Bone marrow (tissue), 2 donors: Measurements from ENCODE around the gene PPP1R14B.
"Not testable (repeated sequence)": the region's sequence is repeated elsewhere in the genome, so short reads cannot be mapped to it uniquely, and the experiment has no call there.

ENCODE experiments used
- DNase-seq, 2 donors: peaks; one replicate each; lab custom pipeline; 2025; lab: John Stamatoyannopoulos, UW

The PPP1R14B gene

GRCh38 chr11:64260147-64260708, 13.5 kb upstream of the PPP1R14B start:
- DNase-seq: no peak

DNA sequence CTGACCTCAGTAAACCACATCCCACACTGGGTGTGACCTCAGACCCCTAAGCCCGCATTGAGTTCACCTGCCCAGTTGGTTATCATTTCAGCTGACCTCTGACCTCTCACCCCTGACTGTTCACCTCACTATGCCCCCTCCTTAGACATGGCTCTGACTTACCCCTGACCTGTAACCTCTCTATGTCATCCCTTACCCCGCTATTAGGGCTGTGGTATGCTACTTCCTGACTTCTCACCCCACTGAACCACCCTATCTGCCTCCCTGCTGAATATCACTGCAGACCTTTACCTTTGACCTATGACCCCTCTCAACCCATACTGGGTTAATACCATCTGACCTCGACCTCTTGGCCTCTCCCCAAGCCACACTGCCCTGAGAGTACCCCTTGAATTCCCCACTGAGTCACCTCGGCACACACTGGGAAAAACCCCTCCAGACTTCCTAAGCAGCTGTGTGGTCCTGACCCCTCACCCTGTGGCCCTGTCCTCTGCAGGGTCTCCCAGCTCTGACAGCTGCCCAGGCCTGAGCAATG, 12.9 kb upstream of the PPP1R14B start:
- no peak for DNase-seq

- DNase-seq: no peak
These were observed 12.3 kb upstream of the PPP1R14B start for GRCh38 chr11:64258946-64259532.

DNA sequence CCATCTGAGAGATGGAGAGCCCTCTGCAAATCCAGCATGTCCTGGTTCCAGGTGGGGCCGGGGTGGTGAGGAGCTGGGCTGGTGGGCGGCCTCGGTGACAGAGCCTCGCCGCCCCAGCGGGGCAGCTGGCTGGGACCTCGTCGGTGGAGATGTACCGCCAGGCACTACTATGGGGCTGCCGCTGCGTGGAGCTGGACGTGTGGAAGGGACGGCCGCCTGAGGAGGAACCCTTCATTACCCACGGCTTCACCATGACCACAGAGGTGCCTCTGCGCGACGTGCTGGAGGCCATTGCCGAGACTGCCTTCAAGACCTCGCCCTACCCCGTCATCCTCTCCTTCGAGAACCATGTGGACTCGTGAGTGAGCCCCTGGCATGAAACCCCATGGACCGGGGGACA, 11.6 kb upstream of the PPP1R14B start:
- DNase-seq: no peak

GRCh38 chr11:64256300-64256699, 9.6 kb upstream of the PPP1R14B start:
- DNase-seq: no peak

- DNase-seq: no peak
These were observed 8.7 kb upstream of the PPP1R14B start for GRCh38 chr11:64255135-64256128.

- DNase-seq: no peak
These were observed 7.6 kb upstream of the PPP1R14B start for GRCh38 chr11:64254326-64254725.

GRCh38 chr11:64253481-64253880, 6.7 kb upstream of the PPP1R14B start:
- DNase-seq: no peak

GRCh38 chr11:64253043-64253442, 6.3 kb upstream of the PPP1R14B start:
- DNase-seq: no peak

GRCh38 chr11:64252003-64252872, 5.5 kb upstream of the PPP1R14B start:
- no peak for DNase-seq

GRCh38 chr11:64251753-64252002, 4.9 kb upstream of the PPP1R14B start:
- no peak for DNase-seq

DNA sequence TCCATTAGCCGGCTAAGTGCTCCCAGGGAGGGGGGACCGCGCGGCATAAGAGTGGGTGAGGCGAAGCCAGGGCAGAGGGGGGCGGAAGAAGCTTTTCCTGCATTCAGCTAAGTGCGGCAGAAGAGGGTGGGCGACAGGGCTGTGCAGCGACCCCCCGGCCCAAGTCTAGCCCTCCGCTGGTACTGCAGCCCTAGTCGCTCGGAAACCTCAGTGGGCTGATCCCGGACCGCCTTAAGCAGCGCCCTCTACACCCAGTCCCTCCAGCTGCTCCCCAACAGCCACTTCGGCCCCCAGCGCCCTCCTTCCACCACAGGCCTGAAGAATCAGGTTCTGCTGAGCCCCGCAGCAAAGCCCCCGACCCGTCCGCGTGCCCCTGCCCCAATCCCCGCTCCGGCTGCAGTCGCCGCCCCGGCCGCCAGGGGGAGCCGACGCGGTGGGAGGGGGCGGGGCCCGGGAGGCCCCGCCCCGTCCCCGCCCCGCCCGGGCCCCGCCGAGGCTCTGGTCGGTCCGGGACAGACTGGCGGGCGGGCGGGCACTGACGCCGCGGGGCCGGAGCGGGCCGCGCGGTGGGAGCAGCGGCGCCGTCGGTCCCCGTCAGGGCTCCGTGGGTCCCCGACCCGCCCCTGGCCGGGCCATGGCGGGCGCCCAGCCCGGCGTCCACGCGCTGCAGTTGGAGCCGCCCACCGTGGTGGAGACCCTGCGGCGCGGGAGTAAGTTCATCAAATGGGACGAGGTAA, 4.4 kb upstream of the PPP1R14B start, which contains the start of gene PLCB3:
PLCB3 (plus strand) TSS at position 515 of the 737 bp plus-strand sequence; CDS start at position 635, 120 bp downstream.
- peak in 1 of 2 donors; percentile 53 for DNase-seq

GRCh38 chr11:64250415-64251015, 3.8 kb upstream of the PPP1R14B start:
- no peak for DNase-seq

- no peak for DNase-seq
These were observed 3.0 kb upstream of the PPP1R14B start for GRCh38 chr11:64249563-64250414.

- no peak for DNase-seq
These were observed 2.3 kb upstream of the PPP1R14B start for GRCh38 chr11:64249038-64249437.

DNA sequence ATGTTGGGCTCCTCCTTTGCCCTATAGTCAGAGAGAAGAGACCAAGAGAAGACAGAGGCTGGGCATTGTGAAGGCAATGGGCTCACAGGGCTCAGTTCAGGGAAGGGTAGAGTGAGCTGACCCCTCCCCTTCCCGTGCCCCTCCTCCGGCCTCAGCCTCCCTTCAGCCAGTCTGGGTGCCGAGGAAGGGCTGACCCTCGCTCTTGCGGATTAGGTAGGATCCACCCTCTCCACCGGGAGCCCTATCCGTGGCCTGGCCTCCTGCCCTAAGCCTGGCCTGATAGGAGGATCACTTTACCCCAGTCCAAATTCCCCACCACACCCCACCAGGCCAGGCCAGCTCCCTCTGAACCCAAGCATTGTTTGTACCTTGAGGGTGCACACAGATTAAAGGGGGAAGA, 1.8 kb upstream of the PPP1R14B start:
- no peak for DNase-seq

DNA sequence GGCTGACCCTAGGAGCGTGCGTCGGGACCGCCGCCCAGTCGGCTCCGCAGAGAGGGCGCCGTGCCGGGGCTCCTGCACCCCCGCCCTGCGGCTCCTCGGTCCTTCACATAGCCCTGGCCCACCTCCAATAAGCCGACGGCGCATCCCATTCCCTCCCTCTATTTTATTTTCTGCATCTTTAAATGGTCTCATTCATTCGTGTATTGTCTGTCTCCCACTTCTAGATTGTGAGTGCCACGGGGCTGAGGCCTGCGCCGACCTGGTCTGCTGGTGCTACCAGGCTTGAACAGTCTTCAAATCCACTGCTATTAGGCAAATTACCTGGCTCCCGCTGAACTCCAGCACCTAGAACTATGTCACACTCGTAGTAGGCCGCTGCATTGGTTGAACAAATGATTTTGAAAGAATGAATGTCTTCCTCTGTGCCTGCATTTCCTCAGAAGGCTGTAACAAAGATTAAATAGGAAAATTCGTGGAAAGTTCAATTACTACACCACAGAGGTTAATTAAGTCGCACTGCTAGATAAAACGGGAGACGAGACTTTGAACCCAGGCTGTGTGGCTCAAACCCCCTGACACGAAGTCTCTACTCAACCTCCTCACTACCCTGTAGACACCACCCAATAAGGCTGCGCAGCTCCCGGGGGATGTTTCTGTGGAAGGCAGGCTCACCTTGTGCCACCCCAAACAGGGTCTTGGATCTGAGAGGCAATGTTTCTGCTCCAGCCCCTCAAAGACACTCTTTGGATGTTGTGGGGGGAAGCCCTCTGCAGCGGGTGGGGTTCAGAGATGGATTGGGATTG, 1.2 kb upstream of the PPP1R14B start:
- DNase-seq: no peak

GRCh38 chr11:64246621-64246870, 197 bp downstream of the PPP1R14B start:
- not testable (repeated sequence) for DNase-seq
